Suppressor macrophage treated with lipopolysaccharide for 4 hours (primary cell): ENCODE data around the gene RBM38.

Experiments used
- DNase-seq: peaks from one replicate; pipeline ENCODE4 v3.0.0-alpha.2; 2020

RBM38 gene

DNA sequence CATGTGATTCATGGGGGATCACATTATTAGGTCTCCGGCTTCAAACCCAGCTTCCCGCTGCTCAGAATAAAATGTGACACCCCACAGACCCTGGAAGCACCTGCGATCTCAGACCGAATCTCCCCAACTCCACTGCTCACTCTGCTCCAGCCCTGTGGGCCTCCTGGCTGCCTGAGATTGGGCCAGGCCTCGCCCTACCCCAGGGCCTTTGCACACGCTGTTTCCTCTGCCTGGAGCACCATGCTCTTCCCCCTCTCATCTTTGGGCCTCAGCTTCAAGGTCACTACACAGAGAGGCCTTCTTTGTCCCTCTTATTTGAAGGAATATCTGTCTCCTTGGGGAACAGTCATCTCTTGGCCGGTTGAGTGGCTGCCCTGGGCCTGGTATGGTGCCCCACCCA is 48.8 kb downstream of the RBM38 start:
- no peak for DNase-seq

DNA sequence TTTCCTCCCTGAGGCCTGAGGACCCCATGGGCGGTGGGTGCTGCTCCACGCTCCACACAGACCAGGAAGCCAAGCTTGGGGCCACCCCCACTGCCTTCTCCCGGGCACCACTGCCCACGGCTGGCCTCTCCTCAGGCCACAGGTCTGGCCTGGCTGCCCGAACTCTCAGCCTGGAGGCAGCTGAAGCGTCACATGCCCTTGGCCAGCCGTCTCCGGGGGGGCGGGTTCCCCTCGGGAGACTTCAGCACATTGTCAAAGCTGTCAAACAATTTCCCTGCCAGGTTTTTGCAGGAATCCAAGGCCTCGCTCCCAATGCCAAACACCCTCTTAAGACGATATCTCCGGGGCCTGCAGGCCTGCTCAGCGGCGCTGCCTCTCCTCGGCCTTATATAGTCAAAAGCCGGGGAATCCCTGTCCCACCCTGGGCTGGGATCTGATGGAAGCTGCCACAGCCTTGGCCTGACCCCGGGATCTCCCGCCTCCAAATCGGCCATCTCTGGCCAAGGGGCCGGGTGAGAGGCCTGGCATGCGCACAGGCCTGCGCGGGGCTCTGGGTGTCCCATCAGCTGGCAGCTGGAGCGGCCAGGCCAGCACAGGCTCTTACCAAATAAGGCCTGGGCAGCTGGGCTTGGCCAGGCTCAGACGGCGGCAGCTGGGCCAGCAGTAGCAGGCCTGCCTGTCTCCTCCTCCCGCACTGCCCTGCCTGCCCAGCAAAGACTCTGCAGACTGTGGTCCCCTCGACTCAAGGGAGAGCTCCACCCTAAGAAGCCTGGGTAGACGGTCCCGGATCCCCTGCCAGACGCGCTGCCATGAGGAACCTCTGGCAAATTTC is 49.7 kb downstream of the RBM38 start:
- no peak for DNase-seq

DNA sequence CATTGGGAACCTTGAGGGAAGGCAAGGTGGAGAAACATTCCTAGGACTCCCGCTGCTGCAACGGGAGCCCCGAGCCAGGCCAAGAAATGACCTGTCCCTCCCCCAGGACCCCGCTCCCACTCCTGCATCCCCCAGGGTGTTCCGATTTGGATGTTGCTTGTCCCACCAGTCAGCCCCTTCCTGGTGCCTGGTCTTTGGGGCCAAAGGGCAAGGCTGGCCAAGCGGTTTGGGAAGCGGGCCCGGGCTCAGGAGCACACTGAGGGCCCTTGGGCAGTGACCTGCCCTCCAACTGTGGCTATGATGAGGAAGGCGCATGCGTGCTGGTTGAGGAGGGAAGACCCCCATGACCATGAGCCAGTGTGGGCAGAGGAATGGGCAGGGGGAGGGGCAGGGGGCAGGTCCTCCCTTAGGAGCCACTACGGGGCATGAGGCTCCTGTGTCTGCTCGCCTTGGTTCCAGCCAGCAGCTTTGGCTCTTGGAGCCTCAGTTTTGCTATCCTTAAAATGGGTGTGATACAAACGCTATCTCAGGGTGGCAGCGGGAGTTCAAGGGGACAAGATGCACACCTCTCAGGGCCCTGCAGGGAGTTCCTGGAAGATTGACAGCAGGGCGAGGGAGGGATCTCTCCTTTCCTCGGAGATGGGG is 50.4 kb downstream of the RBM38 start:
- DNase-seq: no peak

DNA sequence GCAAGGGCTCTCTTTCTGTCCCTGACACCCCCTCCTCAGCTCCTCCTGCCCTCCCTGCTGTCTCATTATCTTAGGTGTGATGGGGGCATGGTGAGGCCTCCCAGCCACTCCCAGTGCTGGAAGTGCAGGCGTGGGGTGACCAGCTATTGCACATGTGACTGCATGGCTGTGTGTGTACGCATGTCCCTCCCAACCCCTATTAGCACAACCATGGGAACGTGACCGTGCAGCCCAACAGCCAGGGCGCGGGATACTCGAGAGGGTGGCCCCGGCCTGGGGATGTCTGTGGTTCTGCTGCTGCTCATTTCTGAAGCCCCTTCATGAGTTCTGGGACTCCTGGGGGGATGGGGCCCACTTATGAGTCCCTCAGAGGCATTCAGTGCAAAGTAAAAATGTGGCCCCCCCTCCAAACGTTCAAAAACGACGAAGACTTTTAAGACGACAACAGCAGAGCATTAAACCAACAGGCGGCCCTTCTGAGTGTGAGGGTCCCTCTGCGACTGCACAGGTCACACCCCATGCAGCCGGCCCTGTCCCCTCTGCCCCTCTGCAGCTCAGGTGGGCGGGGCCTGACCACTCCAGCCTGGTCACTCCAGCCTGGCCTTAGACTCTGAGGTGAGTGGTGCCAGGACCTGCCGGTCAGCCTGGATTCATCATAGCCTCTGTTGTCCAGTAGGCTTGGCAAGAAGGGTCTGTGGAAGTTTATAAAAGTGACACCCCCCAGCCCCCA is 51.1 kb downstream of the RBM38 start:
- DNase-seq: no peak

DNA sequence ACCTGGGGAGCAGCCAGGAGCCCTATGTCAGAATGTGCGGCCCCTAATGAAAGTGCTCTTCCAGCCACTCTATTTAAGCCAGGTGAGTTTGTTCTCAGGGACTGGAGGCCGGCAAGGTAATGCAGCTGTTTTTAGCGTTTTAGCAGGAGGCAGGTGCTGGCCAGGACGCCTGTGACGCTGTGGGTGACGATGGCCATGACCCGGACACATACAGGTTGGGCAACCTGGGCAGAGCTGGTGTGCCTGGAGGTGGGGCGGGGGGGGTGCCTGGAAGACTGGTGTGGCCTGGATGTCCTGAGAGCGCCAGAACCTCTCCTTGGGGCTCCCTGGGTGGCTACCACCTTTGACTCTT is 51.7 kb downstream of the RBM38 start:
- DNase-seq: no peak

DNA sequence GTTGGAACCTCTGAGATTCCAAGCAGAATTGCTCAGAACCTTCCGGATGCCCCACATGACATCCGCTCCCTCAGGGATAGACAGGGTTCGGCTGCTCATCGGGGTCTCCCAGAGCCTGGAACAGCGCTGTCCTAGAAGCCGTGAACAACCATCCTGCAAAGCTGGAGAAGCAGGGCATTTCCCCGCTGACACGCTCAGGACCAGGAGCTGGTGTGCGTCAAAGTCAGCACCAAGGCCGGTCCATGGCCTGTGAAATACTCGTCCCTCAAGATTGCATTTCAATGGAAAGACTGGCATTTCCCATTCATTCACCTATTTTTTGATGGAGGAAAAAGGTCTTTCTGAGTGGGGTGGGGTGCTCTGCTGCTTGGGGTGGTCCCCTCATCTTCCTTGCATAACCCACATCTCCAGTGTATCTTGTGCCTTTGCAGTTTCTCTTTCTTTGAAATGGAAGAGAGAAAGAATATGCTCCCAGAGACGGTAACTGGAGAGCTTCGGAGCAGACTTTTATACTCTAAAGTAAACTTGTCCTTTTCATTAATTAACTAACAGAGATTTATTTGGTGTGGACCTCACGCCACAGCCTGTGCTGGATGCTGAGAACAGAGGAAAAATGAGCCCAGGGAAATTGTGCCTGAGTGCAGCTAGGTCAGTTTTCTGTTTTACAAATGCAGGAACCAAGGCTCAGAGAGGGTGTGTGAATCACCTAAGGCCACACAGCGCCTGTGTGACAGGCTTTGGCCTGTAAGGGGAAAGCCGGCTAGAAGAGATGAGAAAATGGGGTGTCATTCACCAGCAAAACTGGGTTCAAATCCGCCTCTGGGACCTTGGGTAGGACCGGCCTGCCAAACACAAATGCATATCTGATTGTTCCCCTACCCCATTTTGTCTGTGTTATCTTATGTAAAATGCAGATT is 52.4 kb downstream of the RBM38 start:
- DNase-seq: no peak

DNA sequence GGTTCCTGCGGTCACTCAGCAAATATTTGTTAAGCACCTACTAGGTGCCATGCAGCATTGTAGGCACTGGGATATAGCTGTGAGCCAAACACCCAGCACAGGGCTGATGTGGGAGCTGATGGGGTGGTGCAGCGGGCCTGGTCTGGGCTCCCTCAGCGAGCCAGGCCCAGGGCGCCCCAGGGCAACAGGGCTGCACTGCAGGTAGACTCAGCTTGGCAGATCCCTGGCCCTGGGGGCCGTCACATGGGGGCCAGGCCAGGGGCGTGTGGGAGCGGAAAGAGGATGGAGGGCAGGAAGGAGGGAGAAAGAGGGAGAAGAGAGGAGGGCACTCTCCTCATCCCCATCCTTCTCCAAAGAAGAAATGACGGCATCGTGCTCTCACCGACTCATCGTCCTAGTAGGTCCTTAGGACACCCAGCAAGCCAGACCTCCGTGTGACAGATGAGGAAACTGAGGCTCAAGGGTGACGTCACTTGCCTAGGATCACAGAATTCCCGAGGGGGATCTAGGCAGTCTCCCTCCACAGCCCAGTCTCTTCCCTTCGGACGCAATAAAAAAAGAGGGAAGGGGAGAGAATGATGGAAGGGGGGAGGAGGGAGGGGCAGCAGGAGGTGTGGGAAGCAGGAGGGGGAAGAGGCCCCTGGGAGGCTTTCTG is 53.3 kb downstream of the RBM38 start:
- no peak for DNase-seq

DNA sequence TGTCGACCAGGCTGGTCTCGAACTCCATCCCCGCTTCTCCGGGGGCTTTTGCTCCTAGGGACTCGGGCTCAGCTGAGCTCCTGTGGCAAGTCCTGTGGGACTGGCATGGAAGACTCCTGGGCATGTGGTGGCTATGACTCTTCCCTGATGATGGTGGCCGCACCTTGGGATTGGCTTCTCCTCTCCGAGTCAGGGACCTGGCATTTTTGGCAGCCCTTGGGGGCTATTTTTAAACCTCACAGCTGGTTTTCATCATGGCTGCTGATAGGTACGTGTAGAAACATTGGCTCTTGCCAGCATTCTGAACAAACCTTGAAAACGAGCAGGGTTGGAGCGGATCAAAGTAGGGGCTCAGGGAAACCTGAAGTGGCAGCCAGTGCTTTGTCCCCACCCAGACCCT is 54.1 kb downstream of the RBM38 start:
- no peak for DNase-seq

DNA sequence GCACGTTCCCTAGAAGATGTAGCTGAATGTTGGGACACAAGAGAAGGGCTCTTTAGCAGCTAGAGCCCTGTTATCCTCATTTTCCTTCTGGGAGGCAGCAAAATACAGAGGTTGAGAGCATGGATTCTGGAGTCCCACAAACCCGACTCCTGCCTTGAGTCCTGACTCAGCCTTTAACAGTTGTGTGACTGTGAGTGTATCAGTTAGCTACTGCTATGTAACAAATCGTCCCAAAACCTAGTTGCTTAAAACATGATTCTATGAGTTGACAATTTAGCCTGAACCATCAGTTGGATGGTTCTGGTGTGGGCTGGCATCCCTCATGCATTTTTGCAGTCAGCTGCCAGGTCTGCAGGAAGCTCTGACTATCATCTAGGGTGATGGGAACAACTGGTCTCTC is 54.6 kb downstream of the RBM38 start:
- DNase-seq: no peak

DNA sequence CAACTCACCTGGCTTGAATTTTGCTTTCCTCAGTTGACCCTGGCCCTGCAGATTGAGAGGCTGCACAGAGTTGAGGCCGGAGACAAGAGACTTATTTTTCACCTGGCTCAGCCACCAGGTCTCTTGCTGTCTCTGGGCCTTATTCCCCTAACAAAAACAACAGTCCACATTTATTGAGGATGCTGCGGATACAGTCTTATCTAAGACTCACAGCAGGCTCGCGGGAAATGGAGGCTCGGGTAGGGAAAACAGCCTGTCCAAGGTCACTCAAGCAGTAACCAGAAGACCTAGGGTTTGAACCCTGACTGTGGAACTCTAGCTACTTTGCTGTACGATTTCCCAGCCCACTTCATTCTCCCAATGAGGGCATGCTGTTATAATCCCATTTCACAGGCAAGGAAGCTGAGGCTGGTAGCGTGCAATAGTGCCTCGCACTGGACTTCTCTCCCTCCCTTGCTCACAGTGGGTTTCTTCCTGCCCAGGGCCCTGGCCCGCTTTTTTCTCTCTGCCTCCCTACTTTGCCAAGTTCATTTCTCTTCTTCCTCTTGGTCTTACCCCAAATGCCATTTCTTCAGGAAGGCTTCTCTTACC is 57.7 kb downstream of the RBM38 start:
- no peak for DNase-seq

DNA sequence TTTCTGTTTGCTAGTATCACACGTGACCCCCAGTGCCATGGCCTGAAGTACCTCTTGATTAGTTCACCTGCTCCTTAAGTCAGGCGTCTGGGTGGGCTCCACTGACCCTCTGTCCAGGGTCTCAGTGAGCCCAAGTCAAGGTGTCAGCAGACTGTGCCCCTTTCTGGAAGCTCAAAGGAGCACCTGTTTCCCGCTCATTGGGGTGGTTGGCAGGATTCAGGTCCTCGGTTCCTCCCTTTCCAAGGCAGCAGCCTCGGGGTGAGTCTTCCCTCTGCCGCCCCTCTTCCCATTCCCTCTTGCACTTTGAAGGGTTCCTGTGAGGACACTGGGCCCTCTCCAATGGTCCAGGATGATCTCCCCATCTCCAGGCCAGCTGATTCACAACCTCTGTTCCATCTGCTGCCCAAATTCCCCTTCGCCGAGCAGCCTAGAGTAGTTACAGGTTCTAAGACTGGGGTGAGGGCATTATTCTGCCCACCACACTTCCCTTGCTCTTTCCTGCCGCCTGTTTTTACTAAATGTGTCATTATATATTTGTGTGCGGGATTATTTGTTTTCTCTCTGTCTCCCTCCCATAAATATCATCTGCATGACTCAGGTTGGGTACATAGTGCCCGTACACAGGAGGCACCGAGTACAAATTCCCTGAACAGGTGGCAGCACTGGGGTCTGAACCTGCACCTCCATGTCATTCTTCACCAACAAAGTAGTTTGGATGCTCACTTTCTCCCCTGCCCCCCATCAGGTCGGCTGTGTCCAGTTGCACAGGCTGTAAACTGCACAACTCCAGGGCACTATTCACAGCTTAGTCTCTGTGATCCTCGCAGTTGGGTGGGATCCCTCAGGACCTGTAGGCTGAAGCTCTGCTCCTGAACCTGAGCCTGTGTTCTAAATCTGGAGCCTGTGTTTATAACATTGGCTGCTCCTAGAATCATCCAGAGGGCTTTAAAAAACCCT is 58.5 kb downstream of the RBM38 start:
- no peak for DNase-seq

DNA sequence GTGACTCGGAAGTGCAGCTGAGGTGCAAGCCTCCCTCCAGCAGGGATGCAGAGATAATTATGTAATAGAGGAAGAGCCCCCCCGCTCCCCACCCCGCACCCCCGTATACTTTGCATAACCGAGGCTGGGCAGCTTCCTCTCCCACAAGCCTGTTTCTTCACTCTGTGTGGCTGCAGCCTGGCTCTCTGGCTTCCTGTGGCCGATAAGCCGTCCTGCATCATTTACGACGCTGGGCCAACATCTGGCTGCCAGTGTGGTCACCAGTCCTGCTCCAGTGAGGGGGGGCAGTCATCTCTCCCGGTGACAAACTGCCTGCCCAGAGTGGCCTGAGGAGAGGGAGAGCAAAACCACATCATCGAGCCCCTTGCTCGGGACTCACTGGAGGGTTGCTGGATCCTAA is 59.2 kb downstream of the RBM38 start:
- peak; percentile 77 for DNase-seq

DNA sequence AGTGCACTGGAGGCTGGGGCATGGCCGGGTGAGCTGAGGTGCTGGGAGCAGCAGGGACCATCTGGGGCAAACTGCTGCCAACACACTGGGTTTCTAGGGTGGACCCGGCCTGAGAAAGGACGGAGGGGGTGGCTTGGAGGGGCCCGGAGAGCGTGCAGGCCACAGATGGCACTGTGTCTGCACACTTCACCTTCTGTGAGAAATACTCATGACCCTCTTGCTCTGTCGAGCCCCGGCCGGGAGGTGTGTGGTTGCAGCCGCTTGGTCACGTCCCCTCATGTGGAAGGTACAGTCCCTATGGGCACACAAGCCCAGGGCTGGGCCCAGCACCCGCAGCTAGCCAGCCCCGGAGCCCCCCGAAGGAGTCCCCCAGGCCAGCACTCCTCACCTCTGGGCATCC is 59.7 kb downstream of the RBM38 start:
- DNase-seq: no peak

DNA sequence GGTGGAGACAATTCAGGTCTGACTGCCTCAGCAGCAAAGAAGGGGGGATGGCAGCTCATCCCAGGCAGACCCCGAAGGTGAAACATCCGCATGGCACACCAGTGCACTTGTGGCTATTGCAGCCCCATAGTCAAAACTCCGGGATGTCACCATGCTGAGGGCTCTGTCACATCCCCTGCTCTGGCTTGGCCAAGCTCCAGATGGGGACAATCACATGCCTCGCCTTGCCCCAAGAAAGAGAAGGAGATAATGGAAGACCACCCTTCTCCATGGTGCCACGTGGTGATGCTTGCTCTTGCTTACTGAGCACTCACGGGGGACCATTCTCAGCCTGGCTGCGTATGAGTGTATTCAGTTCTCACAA is 60.2 kb downstream of the RBM38 start:
- DNase-seq: no peak

DNA sequence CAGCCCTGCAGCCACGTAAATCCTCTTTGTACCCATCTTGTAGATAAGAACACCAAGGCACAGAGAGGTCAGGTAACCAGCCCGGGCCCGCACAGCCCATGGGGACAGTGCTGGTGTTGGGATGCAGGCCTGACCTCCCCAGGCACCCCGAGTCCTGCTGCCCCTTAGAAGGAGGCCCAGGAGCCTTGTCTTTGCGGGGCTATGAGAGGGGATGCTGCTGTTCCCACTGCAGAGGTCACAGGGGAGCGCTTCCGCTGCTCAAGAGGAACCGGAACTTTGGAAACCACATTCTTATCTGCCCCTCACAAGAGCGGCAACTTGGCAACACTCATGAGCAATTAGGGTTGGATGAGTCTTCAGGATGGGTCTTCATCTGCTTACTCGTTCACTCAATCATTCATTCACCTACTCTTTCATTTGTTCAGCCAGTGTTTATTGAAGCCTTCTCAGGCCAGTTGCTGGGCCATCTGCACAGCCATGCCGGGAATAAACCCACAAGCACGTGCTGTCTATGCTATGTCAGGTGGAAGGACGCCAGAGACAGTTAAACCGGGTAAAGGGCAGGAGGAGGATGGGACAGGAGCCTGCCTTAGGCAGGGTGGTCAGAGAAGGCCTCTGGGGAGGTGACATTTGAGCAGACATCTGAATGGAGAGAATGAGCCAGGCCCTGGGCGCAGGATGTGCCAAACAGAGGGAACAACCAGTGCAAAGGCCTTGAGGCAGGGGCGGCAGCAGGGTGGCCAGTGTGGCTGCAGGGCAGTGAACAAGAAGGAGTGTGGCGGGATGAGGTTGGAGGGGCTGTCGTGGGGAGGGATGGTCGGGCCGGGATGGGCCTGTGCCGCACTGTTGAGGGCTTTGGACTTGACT is 60.8 kb downstream of the RBM38 start:
- DNase-seq: peak; percentile 57

DNA sequence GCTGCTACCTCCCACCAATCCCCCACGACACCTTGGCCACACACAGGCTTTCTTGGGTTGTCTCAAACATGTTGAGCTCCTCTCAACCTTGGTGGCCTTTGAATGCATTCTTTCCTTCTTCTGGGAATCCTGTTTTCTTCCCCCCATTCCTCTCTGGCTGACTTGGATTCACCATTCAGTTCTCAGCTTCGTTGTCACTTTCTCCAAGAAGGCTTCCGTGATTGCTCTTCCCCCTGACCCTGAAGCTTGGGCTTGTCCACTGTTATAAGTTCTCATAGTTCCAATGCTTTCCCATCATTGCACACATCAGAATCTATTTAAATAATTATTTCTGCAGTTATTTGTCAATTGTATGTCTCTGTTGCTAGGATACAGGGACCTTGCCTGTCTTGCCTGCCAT is 64.2 kb downstream of the RBM38 start:
- DNase-seq: no peak

DNA sequence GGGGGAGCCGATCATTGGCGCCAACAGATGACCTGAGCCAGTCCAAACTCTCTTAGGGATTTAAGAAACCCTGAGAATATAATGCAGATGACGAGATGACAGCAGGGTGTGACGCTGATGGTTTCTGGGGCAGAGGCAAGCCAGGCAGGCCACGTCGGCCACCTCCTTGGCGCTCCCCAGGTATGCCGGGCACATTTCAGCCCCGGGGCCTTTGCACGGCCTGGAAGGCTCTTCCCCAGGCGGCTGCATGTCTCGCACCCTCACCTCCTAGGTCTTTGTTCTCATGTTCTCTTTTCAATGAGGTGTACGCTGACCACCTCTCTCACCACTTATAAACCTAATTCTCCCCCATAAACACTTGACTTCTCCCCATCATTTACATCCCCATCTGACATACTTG is 64.9 kb downstream of the RBM38 start:
- no peak for DNase-seq

DNA sequence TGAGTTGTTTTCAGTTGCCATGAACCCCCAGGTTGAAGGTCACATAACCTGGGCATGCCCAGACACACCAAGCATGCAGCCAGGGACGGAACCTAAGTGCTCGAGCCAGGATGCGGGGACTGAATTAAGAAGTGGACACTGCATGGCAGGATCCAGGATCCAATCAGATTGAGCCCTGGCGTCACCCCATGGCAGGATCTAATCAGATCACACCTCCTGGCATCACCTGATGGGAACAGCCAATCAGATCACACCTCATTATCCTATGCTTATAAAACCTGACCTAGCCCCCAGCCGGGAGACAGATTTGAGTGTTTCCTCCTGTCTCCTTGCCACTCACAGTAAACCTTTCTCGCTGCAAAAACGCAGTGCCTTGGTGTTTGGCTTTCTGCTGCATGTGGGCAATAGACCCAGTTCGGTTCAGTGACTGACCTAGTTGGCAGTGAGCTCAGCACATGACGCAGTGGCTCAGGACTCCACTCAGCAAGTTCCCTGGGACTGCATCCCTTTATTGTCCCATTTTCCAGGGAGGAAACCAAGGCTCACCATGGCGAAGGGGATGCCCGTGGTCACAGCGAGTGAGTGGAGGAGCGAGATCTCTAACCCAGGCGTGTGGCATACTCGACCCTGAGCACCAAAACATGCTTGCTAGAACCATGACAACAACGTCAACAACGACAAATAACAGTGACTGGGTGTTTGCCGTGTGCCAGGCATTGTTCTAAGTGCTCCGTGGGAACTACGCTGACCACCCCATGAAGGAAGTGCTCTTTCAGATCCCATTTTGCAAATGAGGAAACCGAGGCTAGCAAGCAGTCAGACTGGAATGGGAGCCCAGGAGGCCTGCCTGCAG is 66.3 kb downstream of the RBM38 start:
- DNase-seq: no peak
